ENCODE measurements around the gene ADAM22. TPM values are rescaled to one million over a fixed set of nuclear protein-coding genes. Genes with fewer than 3 reads are reported as not detected.

Gene ADAM22
- total and polyA plus RNA-seq, 2 of the 4 experiments (the other 2 are of a cell fraction) = 0.03 to 0.18 TPM

GRCh38 chr7:88217675-88218428, 283.8 kb downstream of the ADAM22 start (continued):
- no peak for TF ChIP-seq ELK1 (IDR thresholded peaks at IDR 0.05; ENCODE audit: borderline replicate concordance, low read depth, low read length)

DNA sequence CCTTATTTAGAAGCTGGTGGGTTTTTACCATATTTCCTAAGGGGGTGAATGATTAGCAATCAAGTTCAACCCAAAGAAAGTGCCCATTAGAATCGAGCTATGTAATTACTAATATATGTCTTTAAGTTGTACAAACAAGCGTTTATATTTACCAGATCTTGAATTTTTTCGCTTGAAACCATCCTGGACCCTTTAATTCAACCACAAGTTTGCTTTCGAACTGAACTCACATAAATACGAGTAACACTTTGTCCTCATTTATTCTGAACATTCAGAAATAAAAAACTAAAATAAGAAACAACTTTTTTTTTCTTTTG, 284.3 kb downstream of the ADAM22 start:
- no peak overlapping the region for H2BK5ac ChIP-seq (ENCODE audit: low read depth, low read length, poor library complexity, severe bottlenecking)
- no peak overlapping the region for H3K4ac ChIP-seq (ENCODE audit: low read depth, low read length)
- no peak overlapping the region for H2AK5ac ChIP-seq (ENCODE audit: low read depth, low read length)
- BruUV-seq (replicated peaks) = no TSS peak
- H2BK120ac ChIP-seq (ENCODE audit: low read depth, low read length) = no peak overlapping the region
- H3K4me2 ChIP-seq (ENCODE audit: low read depth, low read length) = peak overlapping the region; percentile 97
- no peak overlapping the region for H3K56ac ChIP-seq (ENCODE audit: extremely low read depth, insufficient read depth, low read length)
- H4K8ac ChIP-seq (ENCODE audit: low read depth in 2 of 2, low read length in 2 of 2) = no peak overlapping the region
- CTCF ChIA-PET = interaction anchor here (1.7 kb wide), 1 partner anchor 10 kb away, joined by 6 read pairs; no protein-coding TSS in a partner anchor
- 0 out of 2 replicates have a peak overlapping the region, but pooled peaks have one; percentile 59 for H3K23ac ChIP-seq (ENCODE audit: low read depth, low read length)
- dilution Hi-C loops (cut with HindIII; ENCODE audit: low sequenced_read_pairs, unreplicated experiment) = no loop called here
- H3K9me1 ChIP-seq (ENCODE audit: insufficient read depth, low read length) = peaks cover 3% of the 10 kb centered on the region
- H2AFZ ChIP-seq (replicated peaks; ENCODE audit: low read length, poor library complexity) = no peak overlapping the region
- in situ Hi-C loops (cut with MboI; ENCODE audit: low sequenced_read_pairs) = no loop called here
- H3K9me3 ChIP-seq (ENCODE audit: control insufficient read depth, insufficient read depth, low read length) = no peaks in the 10 kb centered on the region
- no peaks in the 10 kb centered on the region for H3K27me3 ChIP-seq (ENCODE audit: control insufficient read depth, insufficient read depth, low read length)
- peaks cover 28 to 38% of the 10 kb centered on the region in 2 experiments for H3K79me1 ChIP-seq (ENCODE audit: low read depth in 1 of 2, low read length in 2 of 2)
- peak overlapping the region; percentile 89 for H3K4me3 ChIP-seq (ENCODE audit: insufficient read depth, low read depth, low read length)
- no peak overlapping the region for H3K27ac ChIP-seq (ENCODE audit: insufficient read depth, low read length)
- ATAC-seq (ENCODE audit: low read depth) (no peak), DNase-seq (no peak)
- H2BK15ac ChIP-seq (ENCODE audit: low read depth, low read length) = no peak overlapping the region
- no peak overlapping the region for H2BK20ac ChIP-seq (ENCODE audit: low read depth, low read length)
- no CpG with 5 or more reads among the region's 5 CpGs for WGBS, 2 experiments (ENCODE audit: extremely low coverage in 2 of 2, insufficient read length in 1 of 2)
- intact Hi-C loops (cut with micrococcal nuclease) = no loop called here
- H3K18ac ChIP-seq (ENCODE audit: low read depth, low read length) = no peak overlapping the region
- POLR2A ChIA-PET (ENCODE audit: unreplicated experiment) = interaction anchor here (1.2 kb wide), 1 partner anchor 12 kb away, joined by 3 read pairs; no protein-coding TSS in a partner anchor
- H3K14ac ChIP-seq (replicated peaks; ENCODE audit: low read depth, low read length) = no peak overlapping the region
- TF ChIP-seq CHD1 (IDR thresholded peaks at IDR 0.05; ENCODE audit: low read depth, low read length) = no peak
- TF ChIP-seq BHLHE40 (IDR thresholded peaks at IDR 0.05; ENCODE audit: low read depth, low read length) = no peak
- TF ChIP-seq, protein P1, sequence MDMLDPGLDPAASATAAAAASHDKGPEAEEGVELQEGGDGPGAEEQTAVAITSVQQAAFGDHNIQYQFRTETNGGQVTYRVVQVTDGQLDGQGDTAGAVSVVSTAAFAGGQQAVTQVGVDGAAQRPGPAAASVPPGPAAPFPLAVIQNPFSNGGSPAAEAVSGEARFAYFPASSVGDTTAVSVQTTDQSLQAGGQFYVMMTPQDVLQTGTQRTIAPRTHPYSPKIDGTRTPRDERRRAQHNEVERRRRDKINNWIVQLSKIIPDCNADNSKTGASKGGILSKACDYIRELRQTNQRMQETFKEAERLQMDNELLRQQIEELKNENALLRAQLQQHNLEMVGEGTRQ (IDR thresholded peaks at IDR 0.05; ENCODE audit: low read depth, low read length) = no peak
- TF ChIP-seq FOS (IDR thresholded peaks at IDR 0.05; ENCODE audit: low read depth, low read length) = no peak
- no peak for TF ChIP-seq MXI1 (IDR thresholded peaks at IDR 0.05; ENCODE audit: borderline replicate concordance, low read depth, low read length)
- no peak for TF ChIP-seq CEBPB (IDR thresholded peaks at IDR 0.05; ENCODE audit: low read depth, low read length)
- no peak for TF ChIP-seq RAD21 (IDR thresholded peaks at IDR 0.05; ENCODE audit: low read length)
- TF ChIP-seq NFE2L2 (IDR thresholded peaks at IDR 0.05; ENCODE audit: low read depth, low read length) = no peak
- TF ChIP-seq MAFK (IDR thresholded peaks at IDR 0.05; ENCODE audit: low read depth, low read length) = no peak
- TF ChIP-seq CTCF (conservative IDR thresholded peaks at IDR 0.05; ENCODE audit: low read depth, low read length) = no peak
- peaks cover 2% of the 10 kb centered on the region; the same call in 1 of the 2 replicates for H3K4me1 ChIP-seq (ENCODE audit: control insufficient read depth, insufficient read depth, low read length)
- H4K91ac ChIP-seq (ENCODE audit: insufficient read depth, low read depth, low read length) = no peak overlapping the region
- H3K36me3 ChIP-seq (ENCODE audit: control insufficient read depth, insufficient read depth, low read length) = peaks cover 17% of the 10 kb centered on the region
- H2AK9ac ChIP-seq (replicated peaks; ENCODE audit: low read depth, low read length, poor library complexity) = no peak overlapping the region
- H3K9ac ChIP-seq (ENCODE audit: low read depth, low read length) = peak overlapping the region; percentile 80; the same call in 1 of the 2 replicates
- H4K20me1 ChIP-seq (ENCODE audit: insufficient read depth, low read length) = peaks cover 3% of the 10 kb centered on the region; the same call in 1 of the 2 replicates
- no peak overlapping the region for H4K5ac ChIP-seq (ENCODE audit: low read depth, low read length)

Data from IMR-90 (cell line).